WTC11 (cell line): ENCODE measurements around the gene FASTK. TPM values are rescaled to one million over a fixed set of nuclear protein-coding genes. Genes with fewer than 3 reads are reported as not detected.
A peak's percentile ranks its signal among the peaks of the same experiment; 100 is the strongest.

ENCODE experiments used
- ATAC-seq: fragments of 200-7000 bp; cut with Tn5 transposase; 2 replicates; pipeline ENCODE4 v1.10.0; 2021; ENCODE audit warnings: mild to moderate bottlenecking, moderate library complexity
- CTCF ChIA-PET: fragments of 300-600 bp; sonication (Branson Sonifier 250); formaldehyde crosslinking; loops from one replicate; lab custom pipeline; 2021; ENCODE audit warnings: antibody characterized with exemption; lab: Charles Lee
- POLR2A ChIA-PET: fragments of 350-600 bp; sonication (Branson Sonifier 250); formaldehyde crosslinking; loops from one replicate; lab custom pipeline; 2021; ENCODE audit warnings: antibody characterized with exemption; lab: Charles Lee
- DNase-seq: peaks from one replicate; pipeline ENCODE4 v3.0.0; 2021; ENCODE audit warnings: low spot score
- H3K27ac Mint-ChIP-seq: 2 replicates; pipeline ENCODE4 v1.8.0; 2021; ENCODE audit warnings: mixed read lengths
- H3K27me3 Mint-ChIP-seq: 2 replicates; pipeline ENCODE4 v1.8.0; 2021; ENCODE audit warnings: low read depth, mild to moderate bottlenecking, moderate library complexity, mixed read lengths
- H3K36me3 Mint-ChIP-seq: 2 replicates; pipeline ENCODE4 v1.8.0; 2021; ENCODE audit warnings: mixed read lengths
- H3K4me1 Mint-ChIP-seq: 2 replicates; pipeline ENCODE4 v1.8.0; 2022; ENCODE audit warnings: mixed read lengths
- H3K4me3 Mint-ChIP-seq: 2 replicates; pipeline ENCODE4 v1.8.0; 2021; ENCODE audit warnings: mild to moderate bottlenecking, moderate library complexity, mixed read lengths
- H3K9me3 Mint-ChIP-seq: 2 replicates; pipeline ENCODE4 v1.8.0; 2021; ENCODE audit warnings: mixed read lengths
- CREB1 ChIP-seq: sonication (generic); formaldehyde crosslinking; IDR thresholded peaks from 2 replicates; pipeline ENCODE4 v1.8.0; 2023; ENCODE audit warnings: mild to moderate bottlenecking, missing genetic modification reagents
- CREM ChIP-seq: sonication (generic); formaldehyde crosslinking; IDR thresholded peaks from 2 replicates; pipeline ENCODE4 v1.8.1; 2022; ENCODE audit warnings: mild to moderate bottlenecking, missing genetic modification reagents, moderate library complexity
- ELF4 ChIP-seq: sonication (generic); formaldehyde crosslinking; IDR thresholded peaks from 2 replicates; pipeline ENCODE4 v1.8.1; 2022; ENCODE audit warnings: low read depth, mild to moderate bottlenecking, moderate library complexity, missing genetic modification reagents
- FOXK1 ChIP-seq: sonication (generic); formaldehyde crosslinking; IDR thresholded peaks from 2 replicates; pipeline ENCODE4 v1.8.0; 2022; ENCODE audit warnings: mild to moderate bottlenecking, moderate library complexity, missing genetic modification reagents
- IRF2 ChIP-seq: sonication (generic); formaldehyde crosslinking; IDR thresholded peaks from 2 replicates; pipeline ENCODE4 v1.8.0; 2022; ENCODE audit warnings: low read depth, missing genetic modification reagents, borderline replicate concordance
- JUN ChIP-seq: sonication (generic); formaldehyde crosslinking; IDR thresholded peaks from 2 replicates; pipeline ENCODE4 v1.8.0; 2023; ENCODE audit warnings: mild to moderate bottlenecking, missing genetic modification reagents
- NFE2L1 ChIP-seq: sonication (generic); formaldehyde crosslinking; IDR thresholded peaks from 2 replicates; pipeline ENCODE4 v1.8.1; 2023; ENCODE audit warnings: missing genetic modification reagents
- SP1 ChIP-seq: sonication (generic); formaldehyde crosslinking; conservative IDR thresholded peaks from 2 replicates; pipeline ENCODE4 v1.8.1; 2022; ENCODE audit warnings: missing genetic modification reagents
- TEAD1 ChIP-seq: sonication (generic); formaldehyde crosslinking; IDR thresholded peaks from 2 replicates; pipeline ENCODE4 v1.8.0; 2022; ENCODE audit warnings: mild to moderate bottlenecking, missing genetic modification reagents
- ZNF138 ChIP-seq: sonication (generic); formaldehyde crosslinking; conservative IDR thresholded peaks from 2 replicates; pipeline ENCODE4 v1.8.1; 2022; ENCODE audit warnings: mild to moderate bottlenecking, moderate library complexity, missing genetic modification reagents
- ZNF219 ChIP-seq: sonication (generic); formaldehyde crosslinking; IDR thresholded peaks from 2 replicates; pipeline ENCODE4 v1.8.0; 2023; ENCODE audit warnings: missing genetic modification reagents, mild to moderate bottlenecking, borderline replicate concordance
- ZNF232 ChIP-seq: sonication (generic); formaldehyde crosslinking; IDR thresholded peaks from 2 replicates; pipeline ENCODE4 v1.8.0; 2022; ENCODE audit warnings: mild to moderate bottlenecking, missing genetic modification reagents
- ZNF671 ChIP-seq: fragments of 250-450 bp; sonication (Bioruptor Pico); IDR thresholded peaks from 2 replicates; pipeline ENCODE4 v1.8.0; 2021; ENCODE audit warnings: mild to moderate bottlenecking
- total RNA-seq: library from RNA; stranded (reverse); gene quantifications from 3 replicates; pipeline ENCODE4 v1.2.3, GENCODE V29; 2021
- TF ChIP-seq, protein P1 (sequence below): sonication (generic); formaldehyde crosslinking; IDR thresholded peaks from 2 replicates; pipeline ENCODE4 v1.8.0; 2023; ENCODE audit warnings: missing genetic modification reagents
- TF ChIP-seq, protein P2 (sequence below): sonication (generic); formaldehyde crosslinking; IDR thresholded peaks from 2 replicates; pipeline ENCODE4 v1.8.1; 2023; ENCODE audit warnings: mild to moderate bottlenecking, missing genetic modification reagents, moderate library complexity
- TF ChIP-seq, protein P3 (sequence below): sonication (generic); formaldehyde crosslinking; IDR thresholded peaks from 2 replicates; pipeline ENCODE4 v1.8.1; 2023; ENCODE audit warnings: mild to moderate bottlenecking, moderate library complexity, missing genetic modification reagents
- TF ChIP-seq, protein P4 (sequence below): sonication (generic); formaldehyde crosslinking; IDR thresholded peaks from 2 replicates; pipeline ENCODE4 v1.8.0; 2022; ENCODE audit warnings: mild to moderate bottlenecking, missing genetic modification reagents
- TF ChIP-seq, protein P5 (sequence below): fragments of 200-600 bp; IDR thresholded peaks from 2 replicates; pipeline ENCODE4 v1.8.0; 2022; ENCODE audit warnings: antibody characterized with exemption
- TF ChIP-seq, protein P6 (sequence below): sonication (generic); formaldehyde crosslinking; IDR thresholded peaks from 2 replicates; pipeline ENCODE4 v1.8.0; 2022; ENCODE audit warnings: mild to moderate bottlenecking, missing genetic modification reagents
- TF ChIP-seq, protein P7 (sequence below): sonication (generic); formaldehyde crosslinking; IDR thresholded peaks from 2 replicates; pipeline ENCODE4 v1.8.1; 2022; ENCODE audit warnings: low read depth, mild to moderate bottlenecking, moderate library complexity, missing genetic modification reagents, borderline replicate concordance

FASTK gene
- total RNA-seq, 1 experiment from 2014 or later, result 70.2 TPM

DNA sequence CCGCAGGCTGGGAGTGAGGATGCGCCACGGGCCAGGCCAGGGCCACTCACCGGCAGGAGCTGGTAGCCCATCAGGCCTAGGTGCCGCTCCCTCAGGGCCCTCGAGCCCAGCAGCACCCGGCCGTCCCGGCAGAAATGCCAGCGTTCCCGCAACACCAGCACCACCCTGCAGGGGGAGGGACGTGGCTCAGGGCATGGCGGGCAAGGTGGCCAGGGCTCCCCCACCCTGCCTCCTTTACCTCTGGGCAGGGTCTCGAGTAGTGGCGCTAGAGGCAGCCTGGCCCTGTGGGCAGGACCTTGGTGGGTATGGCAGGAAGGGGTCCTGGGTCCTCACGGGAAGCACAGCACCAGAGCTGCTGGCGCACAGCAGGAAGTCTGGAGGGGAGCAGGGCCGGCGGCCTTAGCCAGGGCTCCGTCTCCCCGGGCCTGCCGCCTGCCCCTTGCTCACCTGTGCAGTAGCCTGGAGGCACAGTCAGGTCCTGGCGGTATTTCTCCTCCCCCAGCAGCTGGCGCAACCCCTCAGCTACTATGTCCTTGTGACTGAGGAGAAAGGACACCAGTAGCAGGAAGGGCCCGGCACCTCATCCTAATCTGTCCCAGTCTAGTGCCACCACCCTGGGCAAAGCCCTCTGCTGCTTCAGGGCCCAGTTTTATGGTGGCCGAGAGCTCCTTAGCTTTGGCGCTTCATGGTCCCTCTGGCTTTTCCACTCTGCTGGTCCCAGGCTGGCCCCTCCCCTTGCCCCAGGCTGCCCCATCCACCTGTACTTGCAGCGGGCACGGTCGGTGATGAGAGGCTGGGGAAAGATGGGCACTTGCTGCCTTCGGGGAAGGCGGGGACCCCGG lies 3.5 kb downstream of the FASTK start:
- Mint-ChIP-seq H3K27me3 (no peaks in the 10 kb centered on the region), H3K4me3 (no peak overlapping the region), H3K4me1 (peaks cover 32% of the 10 kb centered on the region), H3K27ac (no peak overlapping the region), H3K36me3 (peaks cover 20% of the 10 kb centered on the region)
- ChIA-PET POLR2A (interaction anchor here (0.6 to 2.2 kb wide), 4 partner anchors 12 to 47 kb away, joined by 3 to 13 read pairs (median 4); no protein-coding TSS in a partner anchor), CTCF (interaction anchor here (0.6 to 4.8 kb wide), 17 partner anchors 8 to 91 kb away, joined by 3 to 64 read pairs (median 4); partner anchors contain the start of genes ABCB8 and AGAP3)
- DNase-seq (peak; percentile 83), ATAC-seq (peak; percentile 47)
- TF ChIP-seq, protein P1, sequence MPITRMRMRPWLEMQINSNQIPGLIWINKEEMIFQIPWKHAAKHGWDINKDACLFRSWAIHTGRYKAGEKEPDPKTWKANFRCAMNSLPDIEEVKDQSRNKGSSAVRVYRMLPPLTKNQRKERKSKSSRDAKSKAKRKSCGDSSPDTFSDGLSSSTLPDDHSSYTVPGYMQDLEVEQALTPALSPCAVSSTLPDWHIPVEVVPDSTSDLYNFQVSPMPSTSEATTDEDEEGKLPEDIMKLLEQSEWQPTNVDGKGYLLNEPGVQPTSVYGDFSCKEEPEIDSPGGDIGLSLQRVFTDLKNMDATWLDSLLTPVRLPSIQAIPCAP (CRISPR knock-in tag), result 0 out of 2 replicates have a peak, but pooled peaks have one; percentile 40
- TF ChIP-seq, protein P2, sequence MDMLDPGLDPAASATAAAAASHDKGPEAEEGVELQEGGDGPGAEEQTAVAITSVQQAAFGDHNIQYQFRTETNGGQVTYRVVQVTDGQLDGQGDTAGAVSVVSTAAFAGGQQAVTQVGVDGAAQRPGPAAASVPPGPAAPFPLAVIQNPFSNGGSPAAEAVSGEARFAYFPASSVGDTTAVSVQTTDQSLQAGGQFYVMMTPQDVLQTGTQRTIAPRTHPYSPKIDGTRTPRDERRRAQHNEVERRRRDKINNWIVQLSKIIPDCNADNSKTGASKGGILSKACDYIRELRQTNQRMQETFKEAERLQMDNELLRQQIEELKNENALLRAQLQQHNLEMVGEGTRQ, result no peak
- TF ChIP-seq, protein P3, sequence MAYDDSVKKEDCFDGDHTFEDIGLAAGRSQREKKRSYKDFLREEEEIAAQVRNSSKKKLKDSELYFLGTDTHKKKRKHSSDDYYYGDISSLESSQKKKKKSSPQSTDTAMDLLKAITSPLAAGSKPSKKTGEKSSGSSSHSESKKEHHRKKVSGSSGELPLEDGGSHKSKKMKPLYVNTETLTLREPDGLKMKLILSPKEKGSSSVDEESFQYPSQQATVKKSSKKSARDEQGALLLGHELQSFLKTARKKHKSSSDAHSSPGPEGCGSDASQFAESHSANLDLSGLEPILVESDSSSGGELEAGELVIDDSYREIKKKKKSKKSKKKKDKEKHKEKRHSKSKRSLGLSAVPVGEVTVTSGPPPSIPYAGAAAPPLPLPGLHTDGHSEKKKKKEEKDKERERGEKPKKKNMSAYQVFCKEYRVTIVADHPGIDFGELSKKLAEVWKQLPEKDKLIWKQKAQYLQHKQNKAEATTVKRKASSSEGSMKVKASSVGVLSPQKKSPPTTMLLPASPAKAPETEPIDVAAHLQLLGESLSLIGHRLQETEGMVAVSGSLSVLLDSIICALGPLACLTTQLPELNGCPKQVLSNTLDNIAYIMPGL (CRISPR knock-in tag), result 0 out of 2 replicates have a peak, but pooled peaks have one; percentile 51
- TF ChIP-seq ZNF671 (CRISPR knock-in tag) (peak; percentile 36; the same call in 1 of the 2 replicates), FOXK1 (CRISPR knock-in tag) (0 out of 2 replicates have a peak, but pooled peaks have one; percentile 17), TEAD1 (peak; percentile 65; the same call in 1 of the 2 replicates), NFE2L1 (CRISPR knock-in tag) (0 out of 2 replicates have a peak, but pooled peaks have one; percentile 12), SP1 (CRISPR knock-in tag) (peak; percentile 66)
- TF ChIP-seq, protein P4, sequence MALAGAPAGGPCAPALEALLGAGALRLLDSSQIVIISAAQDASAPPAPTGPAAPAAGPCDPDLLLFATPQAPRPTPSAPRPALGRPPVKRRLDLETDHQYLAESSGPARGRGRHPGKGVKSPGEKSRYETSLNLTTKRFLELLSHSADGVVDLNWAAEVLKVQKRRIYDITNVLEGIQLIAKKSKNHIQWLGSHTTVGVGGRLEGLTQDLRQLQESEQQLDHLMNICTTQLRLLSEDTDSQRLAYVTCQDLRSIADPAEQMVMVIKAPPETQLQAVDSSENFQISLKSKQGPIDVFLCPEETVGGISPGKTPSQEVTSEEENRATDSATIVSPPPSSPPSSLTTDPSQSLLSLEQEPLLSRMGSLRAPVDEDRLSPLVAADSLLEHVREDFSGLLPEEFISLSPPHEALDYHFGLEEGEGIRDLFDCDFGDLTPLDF, result no peak
- TF ChIP-seq, protein P5, sequence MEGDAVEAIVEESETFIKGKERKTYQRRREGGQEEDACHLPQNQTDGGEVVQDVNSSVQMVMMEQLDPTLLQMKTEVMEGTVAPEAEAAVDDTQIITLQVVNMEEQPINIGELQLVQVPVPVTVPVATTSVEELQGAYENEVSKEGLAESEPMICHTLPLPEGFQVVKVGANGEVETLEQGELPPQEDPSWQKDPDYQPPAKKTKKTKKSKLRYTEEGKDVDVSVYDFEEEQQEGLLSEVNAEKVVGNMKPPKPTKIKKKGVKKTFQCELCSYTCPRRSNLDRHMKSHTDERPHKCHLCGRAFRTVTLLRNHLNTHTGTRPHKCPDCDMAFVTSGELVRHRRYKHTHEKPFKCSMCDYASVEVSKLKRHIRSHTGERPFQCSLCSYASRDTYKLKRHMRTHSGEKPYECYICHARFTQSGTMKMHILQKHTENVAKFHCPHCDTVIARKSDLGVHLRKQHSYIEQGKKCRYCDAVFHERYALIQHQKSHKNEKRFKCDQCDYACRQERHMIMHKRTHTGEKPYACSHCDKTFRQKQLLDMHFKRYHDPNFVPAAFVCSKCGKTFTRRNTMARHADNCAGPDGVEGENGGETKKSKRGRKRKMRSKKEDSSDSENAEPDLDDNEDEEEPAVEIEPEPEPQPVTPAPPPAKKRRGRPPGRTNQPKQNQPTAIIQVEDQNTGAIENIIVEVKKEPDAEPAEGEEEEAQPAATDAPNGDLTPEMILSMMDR, result peak; percentile 45; the same call in 1 of the 2 replicates
- TF ChIP-seq, protein P6, sequence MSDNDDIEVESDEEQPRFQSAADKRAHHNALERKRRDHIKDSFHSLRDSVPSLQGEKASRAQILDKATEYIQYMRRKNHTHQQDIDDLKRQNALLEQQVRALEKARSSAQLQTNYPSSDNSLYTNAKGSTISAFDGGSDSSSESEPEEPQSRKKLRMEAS (CRISPR knock-in tag), result no peak
- TF ChIP-seq, all 79 proteins: peak for 8
- no peaks in the 10 kb centered on the region for H3K9me3 Mint-ChIP-seq

DNA sequence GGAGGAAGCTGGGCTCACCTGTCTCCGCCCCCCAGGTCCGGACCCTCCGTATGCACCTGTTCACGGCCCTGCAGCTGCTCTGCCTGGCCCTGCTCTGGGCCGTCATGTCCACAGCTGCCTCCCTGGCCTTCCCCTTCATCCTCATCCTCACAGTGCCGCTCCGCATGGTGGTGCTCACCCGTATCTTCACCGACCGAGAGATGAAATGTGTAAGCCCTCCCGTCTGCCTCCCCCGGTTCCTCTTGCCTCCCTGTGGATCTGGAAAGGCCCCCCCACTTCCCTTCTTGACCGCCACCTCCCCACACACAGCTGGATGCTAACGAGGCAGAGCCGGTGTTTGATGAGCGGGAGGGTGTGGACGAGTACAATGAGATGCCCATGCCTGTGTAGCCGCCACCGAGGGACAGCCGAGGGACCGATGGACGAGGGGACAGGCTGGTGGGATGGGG lies 4.6 kb downstream of the FASTK start:
- Mint-ChIP-seq H3K36me3 (peaks cover 23% of the 10 kb centered on the region), H3K9me3 (no peaks in the 10 kb centered on the region), H3K4me3 (no peak overlapping the region), H3K4me1 (peaks cover 29% of the 10 kb centered on the region), H3K27me3 (no peaks in the 10 kb centered on the region), H3K27ac (peak overlapping the region; percentile 57; the same call in 1 of the 2 replicates)
- DNase-seq (no peak), ATAC-seq (no peak)
- ChIA-PET CTCF (interaction anchor here (0.8 to 4.8 kb wide), 11 partner anchors 8 to 113 kb away, joined by 3 to 64 read pairs (median 4); partner anchors contain the start of gene AGAP3), POLR2A (interaction anchor here (0.6 to 2.2 kb wide), 5 partner anchors 9 to 48 kb away, joined by 3 to 13 read pairs (median 4); no protein-coding TSS in a partner anchor)
- TF ChIP-seq ZNF232 (CRISPR knock-in tag), result no peak
- TF ChIP-seq, protein P5, result no peak
- TF ChIP-seq NFE2L1 (CRISPR knock-in tag), result no peak
- TF ChIP-seq CREM (CRISPR knock-in tag), result no peak
- TF ChIP-seq JUN, result no peak
- TF ChIP-seq CREB1, result no peak
- no peak for TF ChIP-seq ZNF138 (CRISPR knock-in tag)
- TF ChIP-seq, protein P7, sequence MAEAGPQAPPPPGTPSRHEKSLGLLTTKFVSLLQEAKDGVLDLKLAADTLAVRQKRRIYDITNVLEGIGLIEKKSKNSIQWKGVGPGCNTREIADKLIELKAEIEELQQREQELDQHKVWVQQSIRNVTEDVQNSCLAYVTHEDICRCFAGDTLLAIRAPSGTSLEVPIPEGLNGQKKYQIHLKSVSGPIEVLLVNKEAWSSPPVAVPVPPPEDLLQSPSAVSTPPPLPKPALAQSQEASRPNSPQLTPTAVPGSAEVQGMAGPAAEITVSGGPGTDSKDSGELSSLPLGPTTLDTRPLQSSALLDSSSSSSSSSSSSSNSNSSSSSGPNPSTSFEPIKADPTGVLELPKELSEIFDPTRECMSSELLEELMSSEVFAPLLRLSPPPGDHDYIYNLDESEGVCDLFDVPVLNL (CRISPR knock-in tag), result no peak
- no peak for TF ChIP-seq ELF4 (CRISPR knock-in tag)
- no peak for TF ChIP-seq ZNF219 (CRISPR knock-in tag)
- TF ChIP-seq IRF2 (CRISPR knock-in tag), result no peak
